CD4-positive, alpha-beta T cell treated with Interleukin-10 for 1 hour (primary cell): ENCODE measurements around the gene H2BK1.
A peak's percentile ranks its signal among the peaks of the same experiment; 100 is the strongest.

Source experiments
- DNase-seq: peaks from one replicate; pipeline ENCODE4 v3.0.0-alpha.2; 2020

The H2BK1 gene

DNA sequence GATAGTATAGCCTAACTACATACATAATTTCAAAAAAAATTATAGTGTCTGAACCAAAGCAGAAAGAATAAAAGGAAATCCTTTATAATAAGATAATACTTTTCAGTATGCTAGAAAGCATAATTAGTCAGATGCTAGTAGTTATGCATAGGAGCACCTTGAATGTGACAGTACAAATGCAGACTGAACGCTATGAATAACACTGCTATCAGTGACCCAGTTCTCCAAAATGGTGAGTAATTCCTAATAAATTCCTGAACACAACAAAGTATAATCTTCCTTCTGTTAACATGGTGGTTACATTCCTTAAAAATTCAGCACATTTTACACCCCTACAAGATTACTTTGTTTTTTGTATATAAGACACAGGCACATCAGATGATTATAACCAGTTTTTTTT lies 20.8 kb upstream of the H2BK1 start:
- DNase-seq = no peak

- no peak for DNase-seq
Observed at GRCh38 chr7:151229249-151229648, 19.0 kb upstream of the H2BK1 start.

DNA sequence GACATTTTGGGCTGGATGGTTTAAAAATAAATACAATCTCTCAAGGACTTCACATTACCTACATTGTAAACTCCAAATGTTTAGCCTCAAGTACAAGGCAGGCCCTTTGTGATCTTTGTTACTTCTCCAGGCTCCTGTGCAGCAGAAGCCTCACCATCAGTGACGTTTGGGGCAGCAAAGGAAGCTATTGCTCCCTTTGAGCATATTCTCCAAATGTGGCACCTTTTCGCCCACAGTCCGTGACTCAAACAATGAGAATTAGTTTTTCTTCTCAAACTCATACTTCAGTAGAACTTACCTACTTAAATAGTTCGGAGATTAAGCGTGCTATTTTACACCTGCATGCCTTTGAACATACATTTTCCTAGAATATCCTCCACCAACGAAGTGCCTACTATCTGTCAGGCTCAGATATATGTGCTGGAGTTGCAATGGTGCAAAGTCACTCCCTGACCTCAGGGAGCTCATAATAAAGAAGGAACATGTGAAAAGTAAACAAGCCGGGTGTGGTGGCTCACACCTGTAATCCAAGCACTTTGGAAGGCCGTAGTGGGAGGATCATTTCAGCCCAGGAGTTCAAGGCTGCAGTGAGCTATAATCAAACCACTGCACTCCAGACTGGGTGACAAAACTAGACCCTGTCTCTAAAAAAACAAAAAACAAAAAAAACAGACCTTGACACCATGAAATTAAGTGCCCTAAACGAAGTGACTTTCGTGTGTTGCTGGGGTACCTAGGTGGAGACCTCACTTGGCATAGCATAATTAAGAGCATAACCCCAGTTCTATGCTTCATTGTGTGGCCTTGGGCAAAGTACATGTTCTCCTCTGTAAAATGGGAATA lies 18.0 kb upstream of the H2BK1 start:
- DNase-seq = no peak

DNA sequence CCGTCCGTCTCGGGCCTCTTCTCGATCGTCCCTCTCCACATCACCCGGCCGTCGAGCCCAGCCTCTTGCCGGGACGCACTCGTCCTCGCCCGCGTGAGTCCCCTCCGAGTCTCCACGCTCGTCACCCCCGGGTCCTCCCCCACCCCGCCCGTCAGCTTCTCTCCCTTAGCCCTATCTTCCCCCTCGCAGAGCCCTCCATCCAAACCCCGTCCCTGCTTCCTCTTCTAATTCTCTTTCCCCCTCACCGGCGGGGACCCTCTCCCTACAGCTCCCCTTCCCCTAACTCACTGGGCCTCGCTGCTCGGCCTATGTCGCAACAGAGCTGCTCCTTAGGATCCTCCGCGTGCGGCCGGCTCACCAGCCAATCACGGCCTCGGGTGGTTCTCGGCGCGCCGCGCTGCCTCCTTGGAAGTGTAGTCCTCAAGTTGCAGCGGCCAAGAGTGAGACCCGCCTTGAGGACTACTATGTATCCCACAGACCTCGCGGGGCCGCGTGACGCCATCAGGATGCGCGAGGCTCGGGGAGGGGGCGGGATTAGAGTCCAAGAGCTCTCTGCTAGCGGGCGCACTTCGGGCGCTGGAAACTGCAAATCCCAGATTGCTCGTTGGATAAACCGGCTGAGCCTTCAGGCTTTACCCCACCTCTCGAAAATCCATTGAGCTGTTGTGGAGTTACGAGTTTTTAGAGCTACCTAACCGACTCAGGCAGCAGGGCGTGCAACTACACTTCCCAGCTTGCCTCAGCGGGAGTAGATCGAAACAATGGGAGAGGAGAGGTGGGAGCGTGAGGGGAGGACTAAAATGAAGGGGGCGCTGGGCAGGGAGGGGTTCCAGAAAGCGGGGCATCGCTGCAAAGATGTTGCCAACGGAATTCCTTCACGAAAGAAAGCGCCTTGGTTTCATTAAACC lies 16.8 kb upstream of the H2BK1 start, which contains the start of gene ABCF2:
TSS of gene ABCF2 (minus strand) at position 331 of the 908 bp plus-strand sequence. CDS start 747 bp downstream, outside the sequence.
- peak; percentile 96 for DNase-seq

- no peak for DNase-seq
Observed at GRCh38 chr7:151226560-151226874, 16.2 kb upstream of the H2BK1 start.

DNA sequence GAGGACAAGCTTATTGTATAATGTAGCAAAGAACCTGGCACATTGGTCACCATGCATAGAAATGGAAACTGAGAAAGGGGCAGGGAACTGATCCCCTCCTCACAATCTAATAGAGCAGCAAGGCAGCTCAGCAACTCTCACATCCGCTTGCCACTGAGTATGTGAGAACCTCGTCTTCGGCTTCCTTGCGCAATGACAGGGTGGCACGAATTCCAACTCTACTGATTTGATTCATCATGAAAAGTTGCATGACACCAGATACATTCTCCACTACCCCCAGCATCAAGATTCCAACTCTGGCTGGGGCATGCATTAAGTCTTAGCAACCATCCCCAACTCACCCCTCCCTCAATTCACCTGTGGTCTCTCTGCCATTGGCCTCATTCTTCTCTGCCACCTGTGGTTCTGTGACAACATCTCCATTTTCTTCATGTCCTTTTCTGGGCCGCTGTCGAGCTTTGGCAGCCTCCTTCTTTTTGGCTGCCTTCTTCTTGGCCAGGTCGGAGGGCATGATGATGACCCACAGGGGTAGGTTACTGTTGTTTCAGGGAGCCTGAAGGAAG lies 15.7 kb upstream of the H2BK1 start:
- DNase-seq = no peak

DNA sequence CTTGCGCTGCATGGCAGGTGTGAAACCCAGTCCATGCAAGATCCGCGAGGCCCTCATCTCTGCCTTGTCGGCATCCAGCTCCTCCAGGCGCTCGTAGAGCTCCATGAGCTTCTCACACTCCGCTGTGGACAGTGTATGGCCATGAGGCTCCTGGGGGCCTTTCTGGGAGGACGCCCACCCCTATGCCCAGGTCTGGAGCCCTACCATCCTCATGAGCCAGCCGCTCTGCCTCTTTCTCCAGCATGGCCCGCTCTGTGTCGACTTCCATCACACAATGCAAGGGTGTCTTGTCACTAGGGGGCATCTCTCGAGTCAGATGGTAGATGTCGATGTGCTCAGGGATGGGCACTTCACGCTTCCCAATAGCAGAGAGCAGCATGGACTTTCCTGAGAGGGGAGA lies 13.4 kb upstream of the H2BK1 start:
- DNase-seq = no peak

GRCh38 chr7:151218170-151218569 lies 7.9 kb upstream of the H2BK1 start:
- no peak for DNase-seq

DNA sequence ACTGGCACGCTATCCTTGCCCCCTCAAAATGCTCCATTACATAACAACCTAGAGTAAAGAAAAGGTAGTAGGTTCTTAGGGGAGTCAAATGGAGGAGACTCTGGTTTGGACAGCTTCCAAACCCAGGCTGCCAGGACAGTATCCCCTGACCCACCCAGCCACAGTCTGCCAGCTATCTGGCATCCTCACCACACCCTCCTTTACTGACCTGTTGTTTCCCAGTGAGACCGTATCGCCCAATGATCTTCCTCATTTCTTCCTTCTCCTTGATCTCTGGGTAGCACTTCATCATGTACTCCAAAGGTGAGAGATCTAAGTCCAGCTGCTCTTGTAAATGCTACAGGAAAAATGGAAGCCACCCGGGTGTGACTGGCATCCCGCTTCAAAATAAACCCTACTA lies 5.1 kb upstream of the H2BK1 start:
- no peak for DNase-seq

DNA sequence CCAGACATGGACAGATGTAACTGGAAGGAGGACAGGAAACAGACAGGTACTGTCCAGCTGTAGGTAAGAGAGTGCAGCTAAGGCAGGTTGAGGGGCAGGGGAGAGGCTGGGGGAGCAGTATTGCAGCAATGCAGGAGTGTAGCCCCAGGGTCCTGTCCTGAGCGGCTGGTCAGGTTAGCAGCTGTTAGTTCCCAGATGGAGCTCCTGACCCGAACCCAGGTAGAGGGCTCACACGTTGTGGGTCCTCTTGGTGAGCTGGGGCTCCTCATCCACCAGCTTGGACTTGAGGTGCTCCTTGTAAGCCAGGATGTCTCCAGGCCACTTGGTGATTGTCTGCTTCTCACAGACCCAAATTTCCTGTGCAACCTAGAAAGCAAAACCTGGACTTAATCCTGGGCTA lies 3.5 kb upstream of the H2BK1 start:
- DNase-seq = no peak

DNA sequence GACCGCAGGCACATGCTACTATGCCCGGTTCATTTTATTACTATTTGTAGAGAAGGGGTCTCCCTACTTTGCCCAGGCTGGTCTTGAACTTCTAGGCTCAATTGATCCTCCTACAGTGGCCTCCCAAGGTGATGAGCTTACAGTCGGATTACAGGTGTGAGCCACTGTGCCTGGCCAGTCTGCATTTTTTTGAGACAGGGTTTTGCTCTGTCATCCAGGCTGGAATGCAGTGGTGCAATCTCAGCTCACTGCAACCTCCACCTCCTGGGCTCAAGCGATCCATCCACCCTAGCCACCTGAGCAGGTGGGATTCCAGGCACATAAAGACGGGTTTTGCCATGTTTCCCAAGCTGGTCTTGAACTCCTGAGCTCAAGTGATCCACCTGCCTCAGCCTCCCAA lies 2.3 kb upstream of the H2BK1 start:
- DNase-seq = no peak

- DNase-seq = no peak
Observed at GRCh38 chr7:151211155-151211772, 976 bp upstream of the H2BK1 start.

DNA sequence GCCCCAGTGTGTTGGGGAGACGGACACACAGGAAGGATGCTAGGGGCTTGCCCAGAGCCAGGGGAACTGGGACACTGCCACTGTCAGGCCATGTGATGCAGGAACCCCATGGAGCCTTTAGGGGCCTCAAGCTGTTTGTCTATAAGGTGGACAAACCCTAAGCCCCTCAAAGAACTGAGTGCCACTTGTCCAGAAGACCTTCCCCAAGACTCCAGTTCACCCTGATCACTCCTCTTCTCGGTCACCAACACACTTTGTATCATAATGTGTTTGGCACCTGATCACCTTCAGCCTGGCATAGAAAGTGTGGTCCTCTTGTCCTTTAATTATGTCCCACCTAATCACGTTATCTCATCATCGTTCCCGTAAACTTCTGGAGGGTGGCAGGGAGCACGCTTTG lies 700 bp downstream of the H2BK1 start:
- DNase-seq = no peak

DNA sequence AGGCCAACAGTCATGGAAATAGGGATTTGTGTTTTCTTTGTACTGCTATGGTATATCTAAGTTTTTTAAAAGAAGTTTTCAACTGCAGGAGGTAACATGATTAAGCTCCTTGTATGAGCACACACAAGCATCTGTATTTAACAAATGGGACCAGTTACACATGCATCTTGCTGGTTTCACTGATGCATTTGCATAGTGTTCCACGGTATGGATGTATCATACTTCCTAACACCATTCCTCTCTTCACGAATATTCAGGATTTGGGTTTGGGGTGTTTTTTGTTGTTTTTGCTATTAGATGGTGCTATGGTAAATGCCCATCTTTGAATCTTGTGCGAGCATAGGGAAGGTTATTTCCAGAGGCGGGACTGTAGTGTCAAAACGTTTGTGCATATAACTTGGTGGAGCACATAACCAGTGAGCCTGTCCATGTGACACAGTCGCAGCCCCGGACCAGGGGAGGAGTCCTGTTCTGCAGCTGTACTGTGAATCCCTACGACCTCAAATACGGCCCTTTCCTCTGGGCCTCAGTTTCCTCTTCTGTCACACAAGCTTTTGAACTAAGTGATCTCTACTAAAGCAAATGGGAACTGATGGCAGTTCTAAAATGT lies 1.9 kb downstream of the H2BK1 start:
- DNase-seq = no peak

DNA sequence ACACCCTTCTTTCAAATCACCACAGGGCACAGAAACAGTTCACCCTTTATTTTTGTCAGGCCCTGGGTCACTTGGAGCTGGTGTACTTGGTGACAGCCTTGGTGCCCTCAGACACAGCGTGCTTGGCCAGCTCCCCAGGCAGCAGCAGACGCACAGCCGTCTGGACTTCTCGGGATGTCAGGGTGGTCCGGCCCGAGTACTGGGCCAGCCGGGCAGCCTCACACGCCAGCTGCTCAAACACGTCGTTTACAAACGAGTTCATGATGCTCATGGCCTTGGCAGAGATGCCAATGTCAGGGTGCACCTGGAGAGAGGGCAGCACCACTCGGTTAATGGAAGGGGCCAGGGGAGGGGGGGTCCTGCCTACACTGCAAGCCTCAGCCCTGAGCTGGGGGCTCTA lies 2.5 kb downstream of the H2BK1 start:
- DNase-seq = no peak

- DNase-seq = no peak
Observed at GRCh38 chr7:151207315-151207714, 3.0 kb downstream of the H2BK1 start.

DNA sequence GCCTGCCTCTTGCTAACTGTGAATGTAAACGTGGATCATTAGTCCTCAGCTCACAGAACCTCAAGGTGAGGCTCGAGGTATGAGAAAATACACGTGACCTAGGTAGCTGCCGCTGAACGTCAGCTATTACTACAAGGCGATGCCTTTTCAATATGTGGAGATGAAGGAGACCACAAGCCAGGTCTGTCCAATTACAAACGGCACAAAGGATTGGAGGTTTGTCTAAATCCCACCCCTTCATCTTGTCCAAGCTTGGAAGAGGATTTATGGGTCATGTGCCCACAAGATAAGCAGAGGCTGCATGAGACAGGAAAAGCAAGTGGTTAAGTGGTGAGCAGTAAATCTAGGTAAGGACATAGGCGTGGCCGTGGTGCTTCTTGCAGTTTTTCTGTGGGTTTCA lies 3.4 kb downstream of the H2BK1 start:
- DNase-seq = peak; percentile 67

DNA sequence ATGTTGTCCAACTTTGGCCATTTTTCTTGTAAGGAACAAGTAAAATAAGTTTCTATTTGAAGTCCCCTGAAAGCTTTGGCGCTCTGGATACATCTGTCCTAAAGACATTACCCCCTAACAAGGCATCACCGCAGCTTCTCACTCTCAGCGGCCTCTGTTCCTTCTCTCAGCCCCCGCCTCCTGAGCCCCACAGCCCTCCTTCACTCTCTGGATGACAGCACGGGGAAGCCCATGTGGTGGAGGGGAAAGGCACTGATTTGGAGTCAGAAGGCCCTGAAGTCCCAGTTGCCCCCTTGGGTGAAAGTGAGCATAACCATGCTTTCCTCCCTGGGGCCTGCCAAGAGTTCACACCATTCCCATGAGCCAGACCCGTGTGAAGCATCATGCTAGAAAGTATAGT lies 4.6 kb downstream of the H2BK1 start:
- DNase-seq = no peak

DNA sequence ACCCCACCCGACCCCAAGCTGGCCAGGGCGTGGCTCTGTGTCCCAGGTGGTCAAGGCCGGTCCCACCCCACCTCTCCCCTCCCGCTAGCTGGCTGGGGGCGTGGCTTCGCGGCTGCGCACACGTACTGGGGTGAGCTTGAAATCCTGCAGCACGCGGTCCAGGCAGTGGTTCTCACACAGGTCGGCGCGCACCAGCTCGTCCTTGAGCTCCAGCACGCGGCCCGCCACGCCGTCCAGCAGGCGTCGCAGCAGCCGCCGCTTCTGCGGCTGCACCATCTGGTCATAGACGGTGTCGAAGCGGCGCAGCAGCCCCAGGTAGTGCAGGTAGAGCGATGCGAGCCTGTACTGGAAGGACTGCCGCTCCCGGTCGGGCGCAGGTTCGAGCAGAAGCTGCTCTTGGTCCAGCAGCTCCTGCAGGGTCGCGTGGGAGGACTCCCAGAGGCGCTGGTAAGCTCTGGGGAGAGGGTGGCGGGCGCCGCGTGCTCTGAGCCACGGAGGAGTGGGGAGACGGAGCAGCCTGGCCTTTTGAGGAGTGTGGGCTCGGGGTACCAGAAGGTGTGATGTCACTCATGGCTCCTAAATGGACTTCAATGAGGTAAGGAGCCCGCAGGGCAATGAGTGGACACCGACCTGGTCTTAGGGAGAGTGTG lies 5.8 kb downstream of the H2BK1 start:
- DNase-seq = peak; percentile 13

DNA sequence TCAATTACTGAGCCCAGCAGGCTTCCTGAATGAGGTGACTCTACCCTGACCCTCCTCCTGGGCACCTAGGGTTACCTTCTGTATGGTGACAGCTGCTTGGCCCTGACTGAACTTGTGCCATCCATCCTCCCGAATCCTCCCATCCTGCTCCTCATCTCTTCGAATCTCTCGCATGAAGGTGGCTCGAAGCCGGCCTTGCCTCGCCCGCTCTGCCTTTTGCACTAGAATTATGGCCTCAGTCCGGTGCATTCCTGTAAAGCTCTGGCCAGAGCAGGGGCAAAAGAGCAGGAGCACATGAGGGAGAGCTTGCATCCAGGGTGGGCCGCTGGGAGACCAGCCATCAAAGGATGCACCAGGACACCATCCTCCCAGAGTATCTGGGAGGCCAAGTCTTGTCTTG lies 7.5 kb downstream of the H2BK1 start:
- DNase-seq = no peak

DNA sequence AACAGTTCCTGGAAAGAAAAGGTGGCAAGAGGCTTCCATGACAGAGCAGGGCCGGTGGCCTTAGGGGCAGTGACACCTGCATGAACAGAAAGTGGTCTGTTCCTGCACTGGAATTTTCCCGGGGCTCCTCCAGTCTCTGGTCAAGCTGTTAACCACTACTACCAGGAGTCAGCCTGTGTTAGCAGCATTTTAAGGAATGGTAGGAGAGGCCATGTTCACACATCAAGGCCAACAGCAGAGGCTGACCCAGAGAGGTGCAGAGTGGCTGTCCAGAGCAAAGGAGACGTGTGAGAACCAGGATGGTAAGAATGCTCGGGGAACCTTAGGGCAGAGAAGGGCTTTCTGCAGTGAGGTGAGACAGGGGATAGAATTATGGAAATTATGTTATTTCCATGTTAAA lies 8.5 kb downstream of the H2BK1 start:
- DNase-seq = no peak

DNA sequence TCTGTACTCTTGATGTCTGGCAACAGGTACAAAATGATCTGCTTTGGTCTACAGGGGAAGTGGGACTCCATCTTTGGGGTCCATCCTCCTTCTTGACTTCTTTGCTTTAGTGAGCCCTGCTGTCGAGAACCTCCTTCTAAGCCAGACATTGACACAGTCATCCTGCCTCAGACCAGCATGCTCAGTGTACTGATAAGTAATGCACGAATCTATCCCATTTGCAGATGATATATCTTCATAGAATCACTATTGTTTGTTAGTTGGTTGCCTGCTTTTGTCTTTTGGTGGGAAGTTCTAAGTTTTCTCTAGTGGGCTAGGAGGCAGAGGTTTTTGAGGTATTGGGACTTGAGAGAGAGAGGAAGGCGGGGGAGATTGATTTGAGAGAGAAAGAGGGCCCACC lies 8.9 kb downstream of the H2BK1 start:
- DNase-seq = no peak
